Measurements from ENCODE around the gene C7orf33. TPM values are rescaled to one million over a fixed set of nuclear protein-coding genes. Genes with fewer than 3 reads are reported as not detected.

C7orf33 gene
- total and polyA plus RNA-seq, 9 of the 15 experiments (the other 6 are each of a cell fraction or from before 2014, with no cell fraction given) = 0.04 TPM; not detected in 8

GRCh38 chr7:148570973-148571372 is 19.6 kb upstream of the C7orf33 start (continued):
- TF ChIP-seq HMBOX1 (IDR thresholded peaks at IDR 0.05) = 0 out of 2 replicates have a peak, but pooled peaks have one; percentile 4
- TF ChIP-seq PYGO2 (tag; IDR thresholded peaks at IDR 0.05) = 0 out of 2 replicates have a peak, but pooled peaks have one; percentile 51

- FAIRE-seq = no peak
- BruUV-seq (replicated peaks) = no TSS peak
- Histone ChIP-seq H3K4me3 (no peak overlapping the region), H2AFZ (ENCODE audit: low read depth, low read length) (peak overlapping the region; percentile 93), H3K4me1 (replicated peaks in 1 of 2; ENCODE audit: control insufficient read depth in 2 of 2, insufficient read depth in 2 of 2, low read length in 2 of 2) (no peaks in the 10 kb centered on the region), H3K9ac (ENCODE audit: insufficient read depth in 1 of 2, low read depth in 2 of 2, low read length in 2 of 2) (no peak overlapping the region), H3K79me2 (ENCODE audit: control insufficient read depth, insufficient read depth, low read length) (no peaks in the 10 kb centered on the region), H3K9me3 (replicated peaks; ENCODE audit: control insufficient read depth, insufficient read depth, low read depth, low read length) (peaks cover 4% of the 10 kb centered on the region; the same call in 1 of the 2 replicates), H3K27me3 (ENCODE audit: control insufficient read depth in 2 of 2, insufficient read depth in 2 of 2, low read length in 2 of 2) (no peaks in the 10 kb centered on the region), H3K9me1 (ENCODE audit: control insufficient read depth, insufficient read depth, low read length) (no peaks in the 10 kb centered on the region), H3K4me2 (ENCODE audit: insufficient read depth, low read length) (no peak overlapping the region), H3K27ac (ENCODE audit: extremely low read depth, low read depth, low read length) (no peak overlapping the region), H4K20me1 (replicated peaks; ENCODE audit: control insufficient read depth, insufficient read depth, low read length) (no peaks in the 10 kb centered on the region), H3K36me3 (ENCODE audit: control insufficient read depth, insufficient read depth, low read length) (no peaks in the 10 kb centered on the region)
- no peak for ATAC-seq
- DNase-seq (ENCODE audit: extremely low read depth in 1 of 4, low spot score in 3 of 4) = no peak
- intact Hi-C loops (cut with micrococcal nuclease) = loop anchor here (10.0 kb wide), 1 partner anchor 503 kb away; no protein-coding TSS in a partner anchor
- TF ChIP-seq ZNF512 (tag; IDR thresholded peaks at IDR 0.05) = 0 out of 2 replicates have a peak, but pooled peaks have one; percentile 15
- no peak for TF ChIP-seq TCF7L2 (IDR thresholded peaks at IDR 0.05; ENCODE audit: low read depth, low read length)
- TF ChIP-seq E2F4 (CRISPR knock-in tag; IDR thresholded peaks at IDR 0.05; ENCODE audit: low read depth) = no peak
- in situ Hi-C loops (cut with MboI) = no loop called here
- WGBS (ENCODE audit: insufficient coverage, low coverage, missing lambda C conversion rate) = 76% methylated on average over 9 of the region's 9 CpGs
- ChIA-PET POLR2A (interaction anchor here (1.6 kb wide), 1 partner anchor 9 kb away, joined by 6 read pairs; no protein-coding TSS in a partner anchor), CTCF (ENCODE audit: low intra/inter-chr PET ratio) (no interaction called here)
These were observed 19.2 kb upstream of the C7orf33 start for GRCh38 chr7:148571381-148571780.
